HG03159 (cell line): ENCODE data around the gene DCLK2.

Experiments
- ATAC-seq: cut with Tn5 transposase; IDR thresholded peaks from one replicate; pipeline ENCODE4 v1.9.1; 2021; ENCODE audit warnings: mild to moderate bottlenecking, moderate library complexity; ENCODE audit not compliant: unreplicated experiment

Gene DCLK2

DNA sequence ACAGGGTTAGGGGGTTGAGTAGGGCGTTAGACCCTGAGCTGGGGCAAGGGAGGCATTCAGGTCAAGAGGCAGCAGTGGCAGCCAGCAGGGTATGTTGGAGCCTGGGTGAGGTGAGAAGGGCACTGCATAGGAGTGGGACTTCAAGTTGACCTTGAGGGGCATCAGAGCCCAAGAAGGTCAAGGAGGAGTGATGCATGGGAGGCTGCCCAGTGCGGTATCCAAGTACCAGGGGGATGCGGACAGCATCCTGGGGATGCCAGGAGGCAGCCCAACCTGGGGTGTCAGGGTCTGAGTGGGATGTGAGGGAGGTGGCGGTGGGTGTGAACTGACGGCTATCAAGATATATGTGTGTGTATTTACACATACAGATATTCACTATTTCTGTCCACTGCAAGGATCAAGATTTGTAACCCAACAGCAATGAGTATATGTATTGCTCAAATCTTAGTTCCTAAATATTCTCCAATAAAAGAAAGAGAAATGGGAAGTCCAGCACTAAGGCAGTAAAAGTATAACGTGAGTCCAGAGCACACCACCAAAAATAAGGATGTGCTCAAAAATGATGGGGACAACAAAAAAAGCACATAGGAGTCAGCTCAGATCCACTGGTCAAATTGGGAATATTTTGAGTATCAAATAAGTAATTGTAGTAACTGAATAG is 9.8 kb upstream of the DCLK2 start:
- ATAC-seq: no peak

DNA sequence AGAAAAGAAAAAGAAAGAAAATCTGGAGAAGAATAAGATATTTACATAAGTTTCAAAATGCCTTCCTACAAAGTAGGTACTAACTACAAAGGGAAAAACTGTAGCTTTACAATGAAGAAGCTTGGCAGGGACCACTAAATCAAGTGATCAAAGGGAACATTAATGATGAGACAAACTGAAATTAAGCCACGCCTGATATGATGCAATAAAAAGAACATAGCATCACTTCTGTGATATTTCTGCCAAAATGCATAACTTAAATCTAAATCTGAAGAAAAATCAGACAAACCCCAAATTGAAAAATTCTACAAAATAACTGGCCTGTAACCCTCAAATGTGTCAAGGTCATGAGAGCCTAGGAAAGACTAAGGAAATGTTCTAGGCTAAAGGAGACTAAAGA is 8.9 kb upstream of the DCLK2 start:
- no peak for ATAC-seq

DNA sequence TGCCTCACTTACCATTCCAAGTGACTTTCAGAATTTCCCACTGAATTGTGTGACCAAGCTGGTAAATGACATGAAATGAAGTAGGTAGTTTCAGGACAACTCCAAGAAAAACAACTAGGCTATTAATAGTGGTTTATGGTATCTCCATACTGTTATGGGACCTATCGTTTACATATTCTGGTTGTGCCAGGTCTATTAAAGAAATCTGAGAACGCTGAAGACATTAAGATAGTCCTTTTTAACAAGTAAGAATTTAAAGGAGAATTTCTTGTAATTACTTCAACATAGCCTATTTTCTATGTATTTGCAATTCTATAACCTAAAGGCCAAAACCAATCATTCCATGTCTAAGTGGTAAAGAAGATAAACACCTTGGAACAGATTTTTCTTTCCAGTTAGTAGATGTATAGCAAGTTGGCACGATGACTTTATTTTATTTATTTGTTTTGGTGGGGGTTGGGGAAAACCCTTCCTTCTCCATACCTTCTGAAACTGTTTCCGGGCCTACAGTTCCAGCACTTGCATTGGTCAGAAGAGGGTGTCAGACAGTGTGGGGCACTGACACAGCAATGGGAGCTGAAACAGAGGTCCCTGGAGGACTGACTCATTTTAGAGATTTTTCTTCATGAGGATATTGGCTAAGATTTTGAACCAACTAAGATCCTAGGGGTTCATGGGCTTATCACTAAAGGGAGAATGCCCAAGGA is 7.6 kb upstream of the DCLK2 start:
- no peak for ATAC-seq

DNA sequence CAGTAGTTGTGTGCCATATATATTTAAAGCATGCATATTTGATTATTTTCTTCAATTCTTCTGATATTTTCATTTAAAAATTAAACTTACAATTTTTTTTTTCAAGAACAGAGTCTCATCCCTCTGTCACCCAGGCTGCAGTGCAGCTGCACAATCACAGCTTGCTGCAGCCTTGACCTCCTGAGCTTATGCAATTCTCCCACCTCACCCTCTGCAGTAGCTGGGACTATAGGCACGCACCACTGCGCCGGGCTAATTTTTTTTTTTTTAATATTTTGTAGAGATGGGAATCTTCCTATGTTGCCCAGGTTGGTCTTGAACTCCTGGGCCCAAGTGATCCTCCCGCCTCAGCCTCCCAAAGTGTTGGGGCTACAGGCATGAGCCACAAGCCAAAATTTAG is 5.8 kb upstream of the DCLK2 start:
- ATAC-seq: no peak

DNA sequence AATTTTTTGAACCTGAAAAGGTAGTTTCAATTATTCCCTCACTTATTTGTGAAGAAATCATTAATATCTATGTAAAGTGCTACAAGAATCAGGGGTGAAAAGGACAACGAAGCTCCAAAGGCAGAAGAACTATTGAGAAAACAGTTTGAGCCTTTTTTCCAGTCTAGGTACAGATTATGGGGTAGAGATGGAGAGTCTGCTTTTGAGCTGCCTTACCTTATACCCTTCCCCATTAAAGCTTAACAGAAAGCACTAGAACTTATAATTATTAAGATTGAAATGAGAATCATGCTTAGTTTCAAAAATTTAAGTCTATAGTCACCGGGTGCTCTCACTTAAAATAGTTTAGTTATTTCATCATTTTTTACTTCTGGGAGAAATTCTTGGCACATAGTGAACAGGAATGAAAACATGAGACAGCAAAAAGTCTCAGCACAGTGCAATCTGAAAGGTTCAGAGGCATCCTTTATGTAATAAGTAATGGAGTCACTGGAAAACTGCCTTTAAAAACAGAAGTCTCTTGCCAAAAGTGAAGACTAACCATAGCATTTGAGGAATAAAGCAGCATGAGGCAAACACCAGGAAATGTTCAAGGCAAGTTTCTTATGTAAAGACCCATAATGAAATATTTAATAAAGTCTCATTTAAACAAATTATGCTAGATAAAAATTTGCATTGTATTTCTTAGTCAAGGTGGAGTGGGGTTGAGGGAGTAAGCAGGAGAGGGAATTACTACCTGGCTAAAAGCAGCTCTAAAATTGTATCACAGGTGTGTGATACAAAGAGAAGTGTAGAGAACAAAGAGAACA is 5.1 kb upstream of the DCLK2 start:
- ATAC-seq: no peak

DNA sequence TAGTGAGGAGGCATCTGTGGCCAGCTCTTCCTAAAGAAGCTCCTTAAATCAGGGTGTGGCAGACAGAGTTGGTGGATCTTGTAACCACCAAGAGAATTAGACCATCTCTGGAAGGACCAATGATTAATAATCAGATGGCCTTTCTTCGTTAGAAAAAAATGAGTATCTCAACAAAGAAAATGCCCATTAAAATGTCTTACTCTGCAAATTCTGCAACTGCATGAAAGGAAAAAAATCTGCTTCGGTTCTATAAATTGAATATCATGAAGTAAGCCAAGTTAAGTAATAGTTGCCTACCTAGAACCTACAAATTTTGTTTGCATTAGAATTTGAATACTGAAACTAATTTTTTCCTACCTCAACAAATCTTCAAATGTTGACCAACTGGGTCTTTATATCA is 4.2 kb upstream of the DCLK2 start:
- no peak for ATAC-seq

DNA sequence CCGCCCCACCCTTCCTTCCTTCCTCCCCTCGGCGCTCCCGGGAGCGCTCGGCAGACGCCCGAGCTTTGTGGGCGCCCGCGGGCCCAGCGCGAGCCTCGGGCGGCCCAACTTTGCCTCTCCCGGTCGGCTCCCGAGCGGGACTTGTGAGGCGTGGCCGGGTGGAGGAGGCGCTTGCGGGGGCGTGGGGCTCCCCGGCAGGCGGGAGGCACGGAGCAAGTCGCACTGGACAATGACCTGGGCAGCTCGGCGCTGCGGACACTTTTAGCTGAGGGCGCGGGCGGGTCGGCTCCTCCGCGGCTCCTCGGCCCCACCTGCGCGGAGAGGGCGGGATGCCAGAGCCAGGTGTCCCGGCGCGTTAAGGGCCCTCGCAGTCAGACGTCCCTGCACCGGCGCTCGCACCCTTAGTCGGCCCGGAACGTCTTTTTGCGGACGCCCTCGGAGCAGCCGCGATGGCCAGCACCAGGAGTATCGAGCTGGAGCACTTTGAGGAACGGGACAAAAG is 385 bp downstream of the DCLK2 start:
- peak; percentile 14 for ATAC-seq

DNA sequence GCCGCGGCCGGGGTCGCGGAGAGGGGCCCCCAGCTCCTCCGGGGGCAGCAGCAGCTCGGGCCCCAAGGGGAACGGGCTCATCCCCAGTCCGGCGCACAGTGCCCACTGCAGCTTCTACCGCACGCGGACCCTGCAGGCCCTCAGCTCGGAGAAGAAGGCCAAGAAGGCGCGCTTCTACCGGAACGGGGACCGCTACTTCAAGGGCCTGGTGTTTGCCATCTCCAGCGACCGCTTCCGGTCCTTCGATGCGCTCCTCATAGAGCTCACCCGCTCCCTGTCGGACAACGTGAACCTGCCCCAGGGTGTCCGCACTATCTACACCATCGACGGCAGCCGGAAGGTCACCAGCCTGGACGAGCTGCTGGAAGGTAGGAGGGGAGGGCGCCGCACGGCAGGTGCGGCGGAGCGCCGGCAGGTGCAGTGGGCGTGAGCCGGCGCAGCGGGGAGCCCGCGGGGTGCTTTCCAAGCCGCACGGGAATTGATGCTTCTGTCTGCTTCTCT is 886 bp downstream of the DCLK2 start:
- peak; percentile 39 for ATAC-seq

DNA sequence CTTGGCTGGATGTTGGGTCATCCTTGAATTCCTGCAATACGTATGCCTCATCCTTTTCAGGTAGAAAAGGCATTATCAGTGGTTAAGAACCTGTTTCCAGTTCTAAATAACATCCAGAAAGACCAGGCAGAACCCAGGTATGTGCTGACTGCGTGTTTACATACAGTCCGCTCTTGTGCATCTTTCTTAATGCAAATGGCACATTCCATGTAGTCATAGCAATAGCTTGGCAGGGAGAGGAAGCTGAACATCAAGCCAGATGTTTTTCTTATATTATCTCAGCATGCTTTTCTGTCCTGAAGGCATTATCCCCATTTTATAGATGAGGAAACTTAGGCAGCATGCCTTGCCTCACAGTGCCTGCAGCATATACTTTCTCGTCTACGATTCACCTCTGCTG is 2.1 kb downstream of the DCLK2 start:
- no peak for ATAC-seq

DNA sequence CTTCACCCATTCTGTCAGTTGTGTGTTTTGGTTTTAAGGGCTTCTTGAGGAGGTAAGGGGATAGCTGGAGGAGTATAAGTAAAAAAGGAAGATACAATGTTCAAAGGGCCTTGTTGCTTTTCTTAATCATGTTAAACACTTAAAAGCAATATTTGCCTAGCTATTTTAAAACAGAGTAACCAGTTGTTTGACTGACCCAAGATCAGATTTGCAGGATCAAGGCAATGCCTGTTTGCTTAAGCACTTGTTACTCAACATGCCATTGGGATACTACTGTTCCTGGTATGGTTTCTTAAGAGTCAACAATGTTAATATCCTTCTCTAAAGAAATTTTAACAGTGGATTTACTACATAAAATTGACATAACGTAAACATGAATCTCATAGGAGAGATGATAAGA is 2.6 kb downstream of the DCLK2 start:
- ATAC-seq: no peak

DNA sequence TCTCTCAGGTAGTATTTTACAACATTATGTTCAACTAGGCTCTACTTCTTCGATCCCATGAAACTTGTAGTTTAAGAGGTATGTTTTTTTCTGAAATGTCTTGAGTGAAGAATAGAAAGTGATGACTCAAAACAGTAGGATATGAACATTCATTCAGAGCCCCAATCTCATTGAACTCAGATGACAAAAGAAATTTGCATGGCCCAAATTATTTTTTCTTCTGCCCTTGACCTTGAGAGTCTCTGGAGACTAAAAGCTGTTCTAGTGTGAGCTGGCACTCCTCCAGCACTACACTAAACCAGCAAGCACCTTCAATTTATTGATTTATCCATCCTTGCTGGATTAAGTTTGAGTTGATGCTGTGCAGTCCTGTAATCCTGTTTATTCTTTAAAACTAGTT is 4.0 kb downstream of the DCLK2 start:
- ATAC-seq: peak; percentile 79

DNA sequence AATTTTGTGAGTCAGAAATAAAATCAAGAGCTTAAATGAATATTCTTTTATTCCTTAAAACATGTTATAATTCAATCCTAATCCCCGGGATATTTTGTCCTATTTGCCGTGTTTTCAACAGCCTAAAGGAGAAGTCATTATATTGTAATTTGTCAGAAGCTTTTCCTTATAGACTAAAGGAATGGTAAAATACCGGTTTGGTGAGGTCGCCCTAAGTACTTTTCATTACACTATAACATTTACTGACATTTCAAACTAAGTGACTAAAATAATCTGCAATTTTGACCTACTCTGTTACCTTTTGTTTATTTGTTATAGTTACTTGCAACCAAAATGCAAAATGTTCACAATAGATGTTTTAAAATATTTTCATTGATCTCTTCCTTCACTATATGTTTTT is 8.8 kb downstream of the DCLK2 start:
- ATAC-seq: no peak

DNA sequence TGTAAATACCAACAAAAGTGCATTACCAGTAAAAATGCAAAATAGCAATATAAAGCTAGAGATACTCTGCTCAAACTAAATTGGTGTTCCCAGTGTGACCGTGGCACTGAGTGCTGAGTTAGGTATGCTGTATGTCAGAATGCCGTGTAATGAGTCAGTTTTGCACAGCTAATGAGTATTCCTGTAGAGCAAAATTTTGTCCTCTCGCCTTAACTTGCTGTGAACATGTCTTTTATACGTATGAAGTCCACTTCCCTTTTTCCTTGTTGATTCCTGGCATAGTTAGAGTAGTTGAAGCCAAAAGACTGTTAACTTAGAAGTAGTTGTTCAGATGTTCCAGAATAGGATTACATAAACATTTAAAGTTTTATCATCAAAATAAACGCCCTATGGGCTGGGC is 11.5 kb downstream of the DCLK2 start:
- no peak for ATAC-seq

DNA sequence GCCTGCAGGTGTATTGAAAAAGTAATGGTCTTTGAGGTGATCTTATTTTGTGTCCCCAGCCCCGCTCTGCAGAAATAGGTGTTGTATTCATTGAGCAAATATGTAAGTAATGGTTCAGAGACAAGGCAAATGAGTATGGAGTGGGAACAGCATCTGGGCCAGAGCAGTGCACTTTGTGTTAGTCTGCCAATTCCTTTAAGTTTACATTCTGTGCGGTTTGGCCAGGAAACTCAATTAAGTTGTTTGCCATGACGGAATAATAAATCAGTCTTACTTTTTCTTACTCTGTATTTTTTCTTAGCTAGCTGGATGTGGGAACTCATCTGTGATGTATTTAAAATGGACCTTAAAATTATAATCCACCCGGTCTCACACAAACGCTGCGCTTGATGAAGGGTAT is 12.6 kb downstream of the DCLK2 start:
- no peak for ATAC-seq

DNA sequence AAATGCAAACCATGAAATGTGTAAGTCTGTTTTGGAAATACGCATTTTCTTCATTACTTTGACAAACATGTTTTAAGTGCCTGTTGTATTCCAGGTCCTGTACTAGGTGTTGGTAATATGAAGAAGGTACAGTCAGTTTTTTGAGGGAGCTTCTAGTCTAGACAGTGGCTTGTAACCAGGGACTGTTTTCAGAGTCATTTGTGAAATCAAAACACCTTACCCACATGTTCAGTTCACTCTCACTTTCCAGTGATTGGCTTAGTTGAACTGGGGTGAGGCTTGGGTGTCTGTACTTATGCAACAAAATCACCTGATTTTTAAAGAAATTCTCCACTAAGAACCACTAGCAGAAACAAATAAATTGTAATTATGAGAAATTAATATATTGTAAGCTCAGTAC is 16.4 kb downstream of the DCLK2 start:
- no peak for ATAC-seq

DNA sequence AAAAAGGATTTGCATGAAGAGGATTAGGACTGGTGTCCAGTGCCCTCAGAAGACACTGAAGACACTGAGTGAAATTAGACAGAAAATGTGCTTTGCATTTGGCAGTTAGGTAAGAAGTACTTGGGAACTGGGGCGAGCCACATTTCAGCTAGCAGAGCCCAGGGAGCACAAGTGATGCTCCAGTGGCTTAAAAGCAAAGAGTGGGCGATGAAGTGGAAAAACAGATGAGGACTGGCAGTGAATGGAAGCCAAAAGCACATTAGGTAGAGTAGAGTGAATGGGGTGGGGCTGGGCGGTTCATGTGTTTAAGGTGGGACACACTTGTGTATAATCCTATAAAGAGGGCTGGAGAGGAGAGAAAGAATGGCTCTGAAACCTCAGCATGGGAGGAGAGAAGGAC is 18.4 kb downstream of the DCLK2 start:
- no peak for ATAC-seq

DNA sequence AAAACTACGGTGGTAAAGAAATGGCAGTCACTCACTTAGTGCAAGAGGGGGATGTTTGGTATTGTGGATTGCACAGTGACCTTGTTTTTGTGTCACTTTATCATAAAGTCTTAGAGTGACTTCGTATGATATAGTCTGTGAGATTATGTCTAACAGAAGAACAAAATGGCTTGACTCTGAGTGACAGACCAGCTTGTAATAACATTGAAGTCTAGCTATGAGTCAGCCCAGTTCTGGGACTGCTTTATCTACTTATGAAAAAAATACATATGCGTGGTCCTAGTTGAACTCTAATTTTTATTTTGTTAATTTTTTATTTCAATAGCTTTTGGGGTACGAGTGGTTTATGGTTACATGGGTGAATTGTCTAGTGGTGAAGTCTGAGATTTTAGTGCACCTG is 20.0 kb downstream of the DCLK2 start:
- ATAC-seq: no peak

DNA sequence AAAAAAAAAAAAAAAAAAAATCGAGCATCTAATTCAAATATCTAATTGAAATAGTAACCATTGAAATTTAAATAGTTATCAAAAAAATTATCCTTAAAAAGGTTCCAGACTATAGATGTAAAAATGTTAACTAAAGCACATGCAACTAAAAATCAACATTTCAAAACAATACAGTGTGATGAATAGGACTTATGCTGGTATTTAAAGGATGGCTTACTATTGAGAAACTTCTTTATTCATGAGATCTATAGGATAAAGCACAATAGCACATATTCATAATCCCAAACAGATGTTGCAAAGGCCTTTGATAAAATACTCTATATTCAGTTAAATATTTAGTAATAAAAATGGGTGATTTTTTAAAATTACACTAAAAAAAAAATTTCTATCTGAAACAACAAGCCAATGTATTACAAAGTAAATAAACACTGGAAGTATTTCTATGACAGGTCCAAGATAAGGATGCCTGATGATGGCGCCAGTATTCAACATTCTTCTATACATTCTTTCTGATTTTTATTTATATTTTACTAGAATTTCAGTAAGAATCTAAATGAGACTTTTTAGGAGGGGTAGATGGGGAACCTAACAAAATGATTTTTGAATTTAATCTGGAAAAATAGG is 26.3 kb downstream of the DCLK2 start:
- no peak for ATAC-seq

DNA sequence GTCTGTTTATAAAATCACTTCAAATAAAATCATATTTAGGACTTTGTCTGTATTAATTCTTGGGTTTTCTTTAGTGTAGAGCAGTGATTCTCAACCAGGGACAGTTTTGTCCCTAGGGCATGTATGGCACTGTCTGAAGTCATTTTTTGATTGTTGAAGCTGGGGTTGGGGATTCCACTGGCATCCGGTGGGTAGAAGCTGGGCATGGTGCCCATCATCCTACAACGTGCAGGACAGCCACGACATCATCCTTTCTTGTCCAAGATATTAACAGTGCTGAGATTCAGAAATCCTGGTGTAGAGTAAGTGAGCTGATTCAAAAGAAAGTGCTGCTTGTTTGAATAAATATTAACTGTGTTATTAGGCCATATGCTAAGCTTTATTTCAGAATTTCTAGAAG is 28.6 kb downstream of the DCLK2 start:
- ATAC-seq: no peak

DNA sequence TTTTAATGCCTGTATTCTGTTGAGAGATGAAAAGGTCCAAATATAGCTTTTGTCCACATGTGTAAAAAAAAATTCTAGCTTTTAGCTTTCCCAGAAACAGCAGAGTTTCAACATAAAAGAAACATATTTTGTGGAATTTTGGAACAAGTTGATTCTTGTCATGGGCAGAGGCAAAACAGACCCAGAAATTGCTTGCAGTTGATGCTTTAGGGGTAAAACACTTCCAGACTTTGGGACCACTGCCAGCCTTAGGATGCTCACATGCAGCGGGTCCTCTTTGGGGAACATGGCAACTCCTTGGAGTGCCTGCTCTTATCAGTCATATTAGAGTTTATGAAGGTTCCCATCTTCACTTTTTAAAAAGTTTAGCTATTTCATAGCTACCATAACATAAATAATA is 30.4 kb downstream of the DCLK2 start:
- no peak for ATAC-seq

DNA sequence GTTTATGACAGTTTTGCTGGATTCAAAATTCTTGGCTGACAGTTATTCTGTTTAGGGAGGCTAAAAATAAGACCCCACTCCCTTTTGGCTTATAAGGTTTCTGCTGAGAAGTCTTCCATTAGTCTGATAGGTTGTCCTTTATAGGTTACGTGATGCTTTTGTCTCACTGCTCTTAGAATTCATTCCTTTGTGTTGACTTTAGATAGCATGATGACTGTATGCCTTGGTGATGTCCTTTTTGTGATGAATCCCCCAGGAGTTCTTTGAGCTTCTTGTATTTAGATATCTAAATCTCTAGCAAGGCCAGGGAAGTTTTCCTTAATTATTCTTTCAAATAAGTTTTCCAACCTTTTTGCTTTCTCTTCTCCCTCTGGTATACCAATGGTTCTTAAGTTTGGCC is 36.4 kb downstream of the DCLK2 start:
- ATAC-seq: no peak
